HEK293 (cell line): Measurements from ENCODE around the gene ABCB4.

ENCODE experiments used
- CTCF ChIA-PET: fragments of 350-600 bp; formaldehyde crosslinking; extraction: SDS; loops from one replicate; lab custom pipeline; 2021; ENCODE audit warnings: antibody characterized with exemption; lab: Yijun Ruan, JAX
- POLR2A ChIA-PET: fragments of 300-600 bp; formaldehyde crosslinking; extraction: SDS; loops from one replicate; lab custom pipeline; 2020; ENCODE audit warnings: antibody characterized with exemption, inconsistent platforms; lab: Yijun Ruan, JAX
- H3K27ac ChIP-seq: fragments of 200-500 bp; sonication (Bioruptor generic); 2 replicates; pipeline ENCODE4 v1.5.1; 2014; ENCODE audit warnings: low read depth, low read length, control low read depth, inconsistent platforms; ENCODE audit errors: extremely low read depth
- H3K36me3 ChIP-seq, 2 experiments: fragments of 200-500 bp in 1 of 2; sonication (Bioruptor generic) in 1 of 2; 1 replicate in 1 of 2; 2 replicates in 1 of 2; pipeline ENCODE4 v1.5.1; 2014 to 2017; ENCODE audit warnings: inconsistent platforms in 2 of 2, low read length in 2 of 2; ENCODE audit not compliant: control insufficient read depth in 2 of 2, insufficient read depth in 1 of 2
- H3K4me1 ChIP-seq: fragments of 200-500 bp; sonication (Bioruptor generic); 2 replicates; pipeline ENCODE4 v1.5.1; 2014; ENCODE audit warnings: mild to moderate bottlenecking, low read length, inconsistent platforms; ENCODE audit not compliant: control insufficient read depth, insufficient read depth
- H3K4me3 ChIP-seq: 2 replicates; pipeline ENCODE4 v1.5.1; 2011; ENCODE audit warnings: low read depth, mild to moderate bottlenecking, control low read depth, low read length, moderate library complexity
- H3K9me3 ChIP-seq: fragments of 200-500 bp; sonication (Bioruptor generic); 2 replicates; pipeline ENCODE4 v1.5.1; 2014; ENCODE audit warnings: low read depth, low read length, inconsistent platforms; ENCODE audit not compliant: control insufficient read depth, insufficient read depth
- BCL11B ChIP-seq: fragments of 450-650 bp; formaldehyde crosslinking; IDR thresholded peaks from 2 replicates; pipeline ENCODE4 v1.5.1; 2016; ENCODE audit warnings: low read depth, missing biosample characterization, missing genetic modification characterization
- KLF10 ChIP-seq: fragments of 450-650 bp; IDR thresholded peaks from 2 replicates; pipeline ENCODE4 v1.5.1; 2018; ENCODE audit warnings: missing biosample characterization, mild to moderate bottlenecking, missing genetic modification characterization
- OVOL3 ChIP-seq: fragments of 450-650 bp; formaldehyde crosslinking; IDR thresholded peaks from 2 replicates; pipeline ENCODE4 v1.5.1; 2016; ENCODE audit warnings: missing biosample characterization, missing genetic modification characterization
- PRDM1 ChIP-seq: fragments of 450-650 bp; formaldehyde crosslinking; IDR thresholded peaks from 2 replicates; pipeline ENCODE4; 2016; ENCODE audit warnings: missing biosample characterization, missing genetic modification characterization
- RBAK ChIP-seq: fragments of 450-650 bp; formaldehyde crosslinking; IDR thresholded peaks from 2 replicates; pipeline ENCODE4 v1.5.1; 2016; ENCODE audit warnings: missing biosample characterization, missing genetic modification characterization
- SETDB1 ChIP-seq: IDR thresholded peaks from one replicate; pipeline ENCODE4 v1.6.1; 2017; ENCODE audit warnings: mild to moderate bottlenecking, low read length, moderate library complexity, mixed read lengths; ENCODE audit not compliant: insufficient read length
- ZBTB17 ChIP-seq: fragments of 450-650 bp; formaldehyde crosslinking; IDR thresholded peaks from 2 replicates; pipeline ENCODE4 v1.5.1; 2016; ENCODE audit warnings: missing biosample characterization, missing genetic modification characterization
- ZBTB7A ChIP-seq: fragments of 450-650 bp; formaldehyde crosslinking; IDR thresholded peaks from 2 replicates; pipeline ENCODE4 v1.5.1; 2016; ENCODE audit warnings: low read depth, missing biosample characterization, missing genetic modification characterization
- ZFHX2 ChIP-seq: fragments of 450-650 bp; formaldehyde crosslinking; conservative IDR thresholded peaks from 2 replicates; pipeline ENCODE4 v1.5.1; 2016; ENCODE audit warnings: missing biosample characterization, missing genetic modification characterization
- ZNF146 ChIP-seq: fragments of 450-650 bp; formaldehyde crosslinking; IDR thresholded peaks from 2 replicates; pipeline ENCODE4 v1.5.1; 2016; ENCODE audit warnings: missing biosample characterization, missing genetic modification characterization
- ZNF24 ChIP-seq: fragments of 450-650 bp; formaldehyde crosslinking; IDR thresholded peaks from 2 replicates; pipeline ENCODE4 v1.5.1; 2016; ENCODE audit warnings: missing biosample characterization, missing genetic modification characterization
- ZNF391 ChIP-seq: fragments of 450-650 bp; formaldehyde crosslinking; IDR thresholded peaks from 2 replicates; pipeline ENCODE4 v1.5.1; 2016; ENCODE audit warnings: low read depth, missing biosample characterization, missing genetic modification characterization, borderline replicate concordance
- ZNF510 ChIP-seq: fragments of 450-650 bp; formaldehyde crosslinking; IDR thresholded peaks from 2 replicates; pipeline ENCODE4 v1.5.1; 2018; ENCODE audit warnings: mild to moderate bottlenecking, missing genetic modification characterization, missing biosample characterization; ENCODE audit not compliant: insufficient replicate concordance
- ZNF621 ChIP-seq: fragments of 450-650 bp; formaldehyde crosslinking; IDR thresholded peaks from 2 replicates; pipeline ENCODE4 v1.5.1; 2017; ENCODE audit warnings: missing biosample characterization, missing genetic modification characterization
- ZNF629 ChIP-seq: fragments of 450-650 bp; formaldehyde crosslinking; IDR thresholded peaks from 2 replicates; pipeline ENCODE4 v1.5.1; 2017; ENCODE audit warnings: missing biosample characterization, missing genetic modification characterization
- TF ChIP-seq, protein P1 (sequence below): fragments of 450-650 bp; formaldehyde crosslinking; IDR thresholded peaks from 2 replicates; pipeline ENCODE4 v1.5.1; 2017; ENCODE audit warnings: missing biosample characterization, missing genetic modification characterization
- TF ChIP-seq, protein P2 (sequence below): fragments of 450-650 bp; formaldehyde crosslinking; IDR thresholded peaks from 2 replicates; pipeline ENCODE4 v1.5.1; 2016; ENCODE audit warnings: missing biosample characterization, missing genetic modification characterization, low read depth
- TF ChIP-seq, protein P3 (sequence below): fragments of 450-650 bp; formaldehyde crosslinking; IDR thresholded peaks from 2 replicates; pipeline ENCODE4 v1.5.1; 2016; ENCODE audit warnings: missing biosample characterization, missing genetic modification characterization
- TF ChIP-seq, protein P4 (sequence below): fragments of 450-650 bp; formaldehyde crosslinking; IDR thresholded peaks from 2 replicates; pipeline ENCODE4 v1.5.1; 2016; ENCODE audit warnings: missing biosample characterization, missing genetic modification characterization

Gene ABCB4

DNA sequence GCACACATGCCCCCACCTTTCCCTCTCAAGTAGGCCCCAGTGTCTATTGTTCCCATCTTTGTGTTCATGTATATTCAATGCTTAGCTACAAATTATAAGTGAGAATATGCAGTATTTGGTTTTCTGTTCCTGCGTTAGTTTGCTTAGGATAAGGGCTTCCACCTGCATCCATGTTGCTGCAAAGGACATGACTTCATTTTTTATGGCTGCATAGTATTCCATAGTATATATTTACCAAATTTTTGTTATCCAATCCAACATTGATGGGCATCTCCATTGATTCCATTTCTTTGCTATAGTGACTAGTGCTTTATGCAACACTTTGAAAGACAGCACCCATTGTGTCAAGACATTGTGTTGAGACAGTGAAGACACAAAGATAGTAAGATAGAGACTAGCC is 19.0 kb upstream of the ABCB4 start:
- H3K27ac ChIP-seq = no peak overlapping the region
- H3K4me3 ChIP-seq = no peak overlapping the region
- TF ChIP-seq ZNF510 (tag by site-specific recombination) (no peak), ZNF24 (tag by site-specific recombination) (no peak), ZFHX2 (tag by site-specific recombination) (no peak), ZNF146 (peak; percentile 53; the same call in 1 of the 2 replicates), SETDB1 (no peak), PRDM1 (no peak)
- POLR2A ChIA-PET = no interaction called here
- no peaks in the 10 kb centered on the region for H3K36me3 ChIP-seq
- CTCF ChIA-PET = interaction anchor here (1.0 kb wide), 1 partner anchor 13 kb away, joined by 3 read pairs; no protein-coding TSS in a partner anchor
- no peaks in the 10 kb centered on the region for H3K4me1 ChIP-seq
- H3K9me3 ChIP-seq = no peaks in the 10 kb centered on the region

DNA sequence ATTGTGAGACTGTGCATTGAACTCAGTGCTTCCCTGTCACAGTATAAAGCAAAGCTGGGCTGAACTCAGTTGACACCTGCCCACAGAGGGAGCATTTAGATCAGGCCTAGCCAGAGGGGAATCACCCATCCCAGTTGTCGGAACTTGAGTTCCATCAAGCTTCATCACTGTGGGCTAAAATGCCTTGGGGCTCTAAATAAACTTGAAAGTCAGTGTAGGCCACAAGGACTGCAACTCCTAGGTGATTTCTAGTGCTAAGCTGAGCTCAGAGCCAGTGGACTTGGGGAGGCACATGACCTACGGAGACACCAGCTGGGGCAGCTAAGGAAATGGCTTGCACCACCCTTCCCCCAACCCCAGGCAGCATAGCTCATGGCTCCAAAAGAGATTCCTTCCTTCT is 7.7 kb upstream of the ABCB4 start:
- Histone ChIP-seq H3K4me3 (no peak overlapping the region), H3K36me3 (no peaks in the 10 kb centered on the region), H3K4me1 (no peaks in the 10 kb centered on the region), H3K27ac (no peak overlapping the region), H3K9me3 (no peaks in the 10 kb centered on the region)
- POLR2A ChIA-PET = no interaction called here
- TF ChIP-seq ZBTB17 (no peak), ZBTB7A (tag by site-specific recombination) (no peak)
- TF ChIP-seq, protein P1, sequence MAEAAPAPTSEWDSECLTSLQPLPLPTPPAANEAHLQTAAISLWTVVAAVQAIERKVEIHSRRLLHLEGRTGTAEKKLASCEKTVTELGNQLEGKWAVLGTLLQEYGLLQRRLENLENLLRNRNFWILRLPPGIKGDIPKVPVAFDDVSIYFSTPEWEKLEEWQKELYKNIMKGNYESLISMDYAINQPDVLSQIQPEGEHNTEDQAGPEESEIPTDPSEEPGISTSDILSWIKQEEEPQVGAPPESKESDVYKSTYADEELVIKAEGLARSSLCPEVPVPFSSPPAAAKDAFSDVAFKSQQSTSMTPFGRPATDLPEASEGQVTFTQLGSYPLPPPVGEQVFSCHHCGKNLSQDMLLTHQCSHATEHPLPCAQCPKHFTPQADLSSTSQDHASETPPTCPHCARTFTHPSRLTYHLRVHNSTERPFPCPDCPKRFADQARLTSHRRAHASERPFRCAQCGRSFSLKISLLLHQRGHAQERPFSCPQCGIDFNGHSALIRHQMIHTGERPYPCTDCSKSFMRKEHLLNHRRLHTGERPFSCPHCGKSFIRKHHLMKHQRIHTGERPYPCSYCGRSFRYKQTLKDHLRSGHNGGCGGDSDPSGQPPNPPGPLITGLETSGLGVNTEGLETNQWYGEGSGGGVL (tag by site-specific recombination) = no peak
- CTCF ChIA-PET = interaction anchor here (0.6 kb wide), 1 partner anchor 23 kb away, joined by 3 read pairs; no protein-coding TSS in a partner anchor

DNA sequence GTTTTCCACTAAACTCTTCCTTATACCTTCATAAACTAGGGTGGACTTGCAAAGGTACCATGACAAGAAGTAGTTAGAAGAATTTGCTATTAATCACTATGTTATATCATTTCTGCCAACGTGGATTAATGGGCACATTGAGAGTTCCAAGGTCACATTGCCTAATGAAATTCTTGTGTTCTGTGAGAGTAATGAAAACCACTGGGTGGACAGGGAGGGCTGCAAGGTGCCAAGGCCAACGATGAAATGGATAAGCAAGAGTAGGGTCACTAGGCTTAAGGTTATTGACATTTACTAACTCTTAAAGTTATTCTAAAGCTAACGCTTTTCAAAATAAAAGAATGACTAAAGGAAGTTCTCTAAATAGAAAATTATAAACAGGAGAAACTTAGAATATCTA is 6.6 kb upstream of the ABCB4 start:
- no peaks in the 10 kb centered on the region for H3K4me1 ChIP-seq
- no peak overlapping the region for H3K27ac ChIP-seq
- POLR2A ChIA-PET = no interaction called here
- no peak overlapping the region for H3K4me3 ChIP-seq
- CTCF ChIA-PET = no interaction called here
- H3K36me3 ChIP-seq = no peaks in the 10 kb centered on the region
- H3K9me3 ChIP-seq = no peaks in the 10 kb centered on the region
- no peak for TF ChIP-seq RBAK (tag by site-specific recombination)
- TF ChIP-seq ZNF621 (tag by site-specific recombination) = no peak
- no peak for TF ChIP-seq ZNF24 (tag by site-specific recombination)
- TF ChIP-seq KLF10 (tag by site-specific recombination) = no peak
- no peak for TF ChIP-seq ZNF629 (tag by site-specific recombination)
- TF ChIP-seq ZNF391 (tag by site-specific recombination) = no peak
- TF ChIP-seq, protein P2, sequence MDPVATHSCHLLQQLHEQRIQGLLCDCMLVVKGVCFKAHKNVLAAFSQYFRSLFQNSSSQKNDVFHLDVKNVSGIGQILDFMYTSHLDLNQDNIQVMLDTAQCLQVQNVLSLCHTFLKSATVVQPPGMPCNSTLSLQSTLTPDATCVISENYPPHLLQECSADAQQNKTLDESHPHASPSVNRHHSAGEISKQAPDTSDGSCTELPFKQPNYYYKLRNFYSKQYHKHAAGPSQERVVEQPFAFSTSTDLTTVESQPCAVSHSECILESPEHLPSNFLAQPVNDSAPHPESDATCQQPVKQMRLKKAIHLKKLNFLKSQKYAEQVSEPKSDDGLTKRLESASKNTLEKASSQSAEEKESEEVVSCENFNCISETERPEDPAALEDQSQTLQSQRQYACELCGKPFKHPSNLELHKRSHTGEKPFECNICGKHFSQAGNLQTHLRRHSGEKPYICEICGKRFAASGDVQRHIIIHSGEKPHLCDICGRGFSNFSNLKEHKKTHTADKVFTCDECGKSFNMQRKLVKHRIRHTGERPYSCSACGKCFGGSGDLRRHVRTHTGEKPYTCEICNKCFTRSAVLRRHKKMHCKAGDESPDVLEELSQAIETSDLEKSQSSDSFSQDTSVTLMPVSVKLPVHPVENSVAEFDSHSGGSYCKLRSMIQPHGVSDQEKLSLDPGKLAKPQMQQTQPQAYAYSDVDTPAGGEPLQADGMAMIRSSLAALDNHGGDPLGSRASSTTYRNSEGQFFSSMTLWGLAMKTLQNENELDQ (tag by site-specific recombination) = no peak
- TF ChIP-seq, protein P3, sequence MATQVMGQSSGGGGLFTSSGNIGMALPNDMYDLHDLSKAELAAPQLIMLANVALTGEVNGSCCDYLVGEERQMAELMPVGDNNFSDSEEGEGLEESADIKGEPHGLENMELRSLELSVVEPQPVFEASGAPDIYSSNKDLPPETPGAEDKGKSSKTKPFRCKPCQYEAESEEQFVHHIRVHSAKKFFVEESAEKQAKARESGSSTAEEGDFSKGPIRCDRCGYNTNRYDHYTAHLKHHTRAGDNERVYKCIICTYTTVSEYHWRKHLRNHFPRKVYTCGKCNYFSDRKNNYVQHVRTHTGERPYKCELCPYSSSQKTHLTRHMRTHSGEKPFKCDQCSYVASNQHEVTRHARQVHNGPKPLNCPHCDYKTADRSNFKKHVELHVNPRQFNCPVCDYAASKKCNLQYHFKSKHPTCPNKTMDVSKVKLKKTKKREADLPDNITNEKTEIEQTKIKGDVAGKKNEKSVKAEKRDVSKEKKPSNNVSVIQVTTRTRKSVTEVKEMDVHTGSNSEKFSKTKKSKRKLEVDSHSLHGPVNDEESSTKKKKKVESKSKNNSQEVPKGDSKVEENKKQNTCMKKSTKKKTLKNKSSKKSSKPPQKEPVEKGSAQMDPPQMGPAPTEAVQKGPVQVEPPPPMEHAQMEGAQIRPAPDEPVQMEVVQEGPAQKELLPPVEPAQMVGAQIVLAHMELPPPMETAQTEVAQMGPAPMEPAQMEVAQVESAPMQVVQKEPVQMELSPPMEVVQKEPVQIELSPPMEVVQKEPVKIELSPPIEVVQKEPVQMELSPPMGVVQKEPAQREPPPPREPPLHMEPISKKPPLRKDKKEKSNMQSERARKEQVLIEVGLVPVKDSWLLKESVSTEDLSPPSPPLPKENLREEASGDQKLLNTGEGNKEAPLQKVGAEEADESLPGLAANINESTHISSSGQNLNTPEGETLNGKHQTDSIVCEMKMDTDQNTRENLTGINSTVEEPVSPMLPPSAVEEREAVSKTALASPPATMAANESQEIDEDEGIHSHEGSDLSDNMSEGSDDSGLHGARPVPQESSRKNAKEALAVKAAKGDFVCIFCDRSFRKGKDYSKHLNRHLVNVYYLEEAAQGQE (tag by site-specific recombination) = no peak
- no peak for TF ChIP-seq OVOL3 (tag by site-specific recombination)
- TF ChIP-seq BCL11B (tag by site-specific recombination) = no peak
- TF ChIP-seq, protein P4, sequence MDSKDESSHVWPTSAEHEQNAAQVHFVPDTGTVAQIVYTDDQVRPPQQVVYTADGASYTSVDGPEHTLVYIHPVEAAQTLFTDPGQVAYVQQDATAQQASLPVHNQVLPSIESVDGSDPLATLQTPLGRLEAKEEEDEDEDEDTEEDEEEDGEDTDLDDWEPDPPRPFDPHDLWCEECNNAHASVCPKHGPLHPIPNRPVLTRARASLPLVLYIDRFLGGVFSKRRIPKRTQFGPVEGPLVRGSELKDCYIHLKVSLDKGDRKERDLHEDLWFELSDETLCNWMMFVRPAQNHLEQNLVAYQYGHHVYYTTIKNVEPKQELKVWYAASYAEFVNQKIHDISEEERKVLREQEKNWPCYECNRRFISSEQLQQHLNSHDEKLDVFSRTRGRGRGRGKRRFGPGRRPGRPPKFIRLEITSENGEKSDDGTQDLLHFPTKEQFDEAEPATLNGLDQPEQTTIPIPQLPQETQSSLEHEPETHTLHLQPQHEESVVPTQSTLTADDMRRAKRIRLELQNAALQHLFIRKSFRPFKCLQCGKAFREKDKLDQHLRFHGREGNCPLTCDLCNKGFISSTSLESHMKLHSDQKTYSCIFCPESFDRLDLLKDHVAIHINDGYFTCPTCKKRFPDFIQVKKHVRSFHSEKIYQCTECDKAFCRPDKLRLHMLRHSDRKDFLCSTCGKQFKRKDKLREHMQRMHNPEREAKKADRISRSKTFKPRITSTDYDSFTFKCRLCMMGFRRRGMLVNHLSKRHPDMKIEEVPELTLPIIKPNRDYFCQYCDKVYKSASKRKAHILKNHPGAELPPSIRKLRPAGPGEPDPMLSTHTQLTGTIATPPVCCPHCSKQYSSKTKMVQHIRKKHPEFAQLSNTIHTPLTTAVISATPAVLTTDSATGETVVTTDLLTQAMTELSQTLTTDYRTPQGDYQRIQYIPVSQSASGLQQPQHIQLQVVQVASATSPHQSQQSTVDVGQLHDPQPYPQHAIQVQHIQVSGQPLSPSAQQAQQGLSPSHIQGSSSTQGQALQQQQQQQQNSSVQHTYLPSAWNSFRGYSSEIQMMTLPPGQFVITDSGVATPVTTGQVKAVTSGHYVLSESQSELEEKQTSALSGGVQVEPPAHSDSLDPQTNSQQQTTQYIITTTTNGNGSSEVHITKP (tag by site-specific recombination) = no peak
